Mesothelial cell of epicardium (in vitro differentiated cells): ENCODE measurements around the gene ACOT2. TPM values are rescaled to one million over a fixed set of nuclear protein-coding genes. Genes with fewer than 3 reads are reported as not detected.
"Not testable (repeated sequence)": the region's sequence is repeated elsewhere in the genome, so short reads cannot be mapped to it uniquely, and the experiment has no call there.

Experiments used
- DNase-seq, 2 experiments: peaks; one replicate each; pipeline ENCODE4 v3.0.0; 2021; ENCODE audit warnings: low spot score in 2 of 2; ENCODE audit not compliant: unreplicated experiment in 2 of 2
- H3K27ac Mint-ChIP-seq: 2 replicates; pipeline ENCODE4 v1.8.0; 2021; ENCODE audit warnings: mixed read lengths
- H3K27me3 Mint-ChIP-seq: 2 replicates; pipeline ENCODE4 v1.8.0; 2021; ENCODE audit warnings: low read depth, mixed read lengths
- H3K36me3 Mint-ChIP-seq: 2 replicates; pipeline ENCODE4 v1.8.0; 2021; ENCODE audit warnings: mixed read lengths
- H3K4me1 Mint-ChIP-seq: 2 replicates; pipeline ENCODE4 v1.8.0; 2021; ENCODE audit warnings: mixed read lengths
- H3K4me3 Mint-ChIP-seq: 2 replicates; pipeline ENCODE4 v1.8.0; 2021; ENCODE audit warnings: mild to moderate bottlenecking, moderate library complexity, mixed read lengths
- H3K9me3 Mint-ChIP-seq: 2 replicates; pipeline ENCODE4 v1.8.0; 2021; ENCODE audit warnings: mixed read lengths
- CTCF ChIP-seq: fragments of 200-600 bp; sonication (generic); IDR thresholded peaks from one replicate; pipeline ENCODE4 v1.5.0; 2021; ENCODE audit warnings: antibody characterized with exemption; ENCODE audit not compliant: unreplicated experiment
- total RNA-seq: library from RNA; stranded (reverse); gene quantifications from 3 replicates; pipeline ENCODE4 v1.2.1, GENCODE V29; 2021

Gene ACOT2
- total RNA-seq, 1 donor from 2014 or later: 25.6 TPM

- H3K4me3 Mint-ChIP-seq, H3K27ac Mint-ChIP-seq, H3K4me1 Mint-ChIP-seq, H3K36me3 Mint-ChIP-seq, H3K27me3 Mint-ChIP-seq, H3K9me3 Mint-ChIP-seq, DNase-seq: not testable (repeated sequence)
Observed at GRCh38 chr14:73549097-73549496, 19.9 kb upstream of the ACOT2 start.

GRCh38 chr14:73549889-73550524, 19.0 kb upstream of the ACOT2 start:
- not testable (repeated sequence) for H3K27ac Mint-ChIP-seq, H3K36me3 Mint-ChIP-seq

GRCh38 chr14:73553845-73554244, 15.2 kb upstream of the ACOT2 start:
- Mint-ChIP-seq H3K9me3 (no peaks in the 10 kb centered on the region), H3K4me1 (no peaks in the 10 kb centered on the region), H3K27me3 (no peaks in the 10 kb centered on the region), H3K4me3 (no peak overlapping the region), H3K36me3 (no peaks in the 10 kb centered on the region), H3K27ac (no peak overlapping the region)
- TF ChIP-seq CTCF: no peak
- DNase-seq: no peak

More at GRCh38 chr14:73549889-73550524, 19.0 kb upstream of the ACOT2 start:
- not testable (repeated sequence) for H3K27me3 Mint-ChIP-seq, H3K9me3 Mint-ChIP-seq, H3K4me1 Mint-ChIP-seq, DNase-seq, H3K4me3 Mint-ChIP-seq

- DNase-seq, H3K36me3 Mint-ChIP-seq, H3K4me3 Mint-ChIP-seq, H3K9me3 Mint-ChIP-seq, H3K27ac Mint-ChIP-seq, H3K27me3 Mint-ChIP-seq, H3K4me1 Mint-ChIP-seq: not testable (repeated sequence)
Observed at GRCh38 chr14:73557201-73557600, 11.8 kb upstream of the ACOT2 start.

GRCh38 chr14:73558238-73558637, 10.8 kb upstream of the ACOT2 start:
- H3K27me3 Mint-ChIP-seq, DNase-seq, H3K27ac Mint-ChIP-seq, H3K4me3 Mint-ChIP-seq, H3K4me1 Mint-ChIP-seq: not testable (repeated sequence)
- peaks cover 13% of the 10 kb centered on the region for H3K36me3 Mint-ChIP-seq
- peaks cover 16% of the 10 kb centered on the region for H3K9me3 Mint-ChIP-seq

GRCh38 chr14:73562256-73562655, 6.8 kb upstream of the ACOT2 start:
- peaks cover 23% of the 10 kb centered on the region for H3K36me3 Mint-ChIP-seq
- not testable (repeated sequence) for DNase-seq, H3K27ac Mint-ChIP-seq, H3K27me3 Mint-ChIP-seq, H3K4me3 Mint-ChIP-seq
- peaks cover 16% of the 10 kb centered on the region for H3K9me3 Mint-ChIP-seq
- peaks cover 21% of the 10 kb centered on the region for H3K4me1 Mint-ChIP-seq

- peaks cover 23% of the 10 kb centered on the region for H3K36me3 Mint-ChIP-seq
- H3K4me1 Mint-ChIP-seq: peaks cover 26% of the 10 kb centered on the region
- not testable (repeated sequence) for H3K27me3 Mint-ChIP-seq, H3K27ac Mint-ChIP-seq, H3K4me3 Mint-ChIP-seq, DNase-seq
- peaks cover 16% of the 10 kb centered on the region for H3K9me3 Mint-ChIP-seq
Observed at GRCh38 chr14:73562696-73563095, 6.3 kb upstream of the ACOT2 start.

GRCh38 chr14:73566431-73566830, 2.6 kb upstream of the ACOT2 start:
- not testable (repeated sequence) for H3K27ac Mint-ChIP-seq, H3K4me3 Mint-ChIP-seq, DNase-seq, H3K27me3 Mint-ChIP-seq
- Mint-ChIP-seq H3K9me3 (peaks cover 16% of the 10 kb centered on the region), H3K4me1 (peaks cover 40% of the 10 kb centered on the region), H3K36me3 (peaks cover 23% of the 10 kb centered on the region)

GRCh38 chr14:73566935-73567334, 2.1 kb upstream of the ACOT2 start:
- H3K27ac Mint-ChIP-seq: not testable (repeated sequence)
- peaks cover 40% of the 10 kb centered on the region for H3K4me1 Mint-ChIP-seq
- peaks cover 12% of the 10 kb centered on the region for H3K9me3 Mint-ChIP-seq

GRCh38 chr14:73567358-73567757, 1.7 kb upstream of the ACOT2 start:
- Mint-ChIP-seq H3K27me3 (no peaks in the 10 kb centered on the region), H3K36me3 (peaks cover 19% of the 10 kb centered on the region), H3K27ac (peak overlapping the region; percentile 92), H3K9me3 (peaks cover 8% of the 10 kb centered on the region), H3K4me1 (peaks cover 40% of the 10 kb centered on the region), H3K4me3 (peak overlapping the region; percentile 90)
- TF ChIP-seq CTCF: no peak
- no peak for DNase-seq

More at GRCh38 chr14:73566935-73567334, 2.1 kb upstream of the ACOT2 start:
- not testable (repeated sequence) for H3K27me3 Mint-ChIP-seq, H3K4me3 Mint-ChIP-seq, DNase-seq
- H3K36me3 Mint-ChIP-seq: peaks cover 20% of the 10 kb centered on the region
